Neural progenitor cell (in vitro differentiated cells): ENCODE data around the gene LARP1. TPM values are rescaled to one million over a fixed set of nuclear protein-coding genes. Genes with fewer than 3 reads are reported as not detected.

ENCODE experiments used
- DNase-seq: peaks from one replicate; pipeline ENCODE4 v3.0.0-alpha.2; 2016; ENCODE audit warnings: low spot score
- H2AFZ ChIP-seq: fragments of 200-600 bp; sonication (generic); replicated peaks from 2 replicates; pipeline ENCODE4 v1.6.1; 2016; ENCODE audit warnings: antibody characterized with exemption
- H3F3A ChIP-seq: fragments of 200-600 bp; sonication (generic); 2 replicates; pipeline ENCODE4 v1.6.1; 2016; ENCODE audit warnings: antibody characterized with exemption, low read depth
- H3K27ac ChIP-seq: fragments of 200-600 bp; sonication (generic); 2 replicates; pipeline ENCODE4 v1.5.1; 2016; ENCODE audit warnings: mild to moderate bottlenecking
- H3K27me3 ChIP-seq: fragments of 200-600 bp; sonication (generic); 2 replicates; pipeline ENCODE4 v1.6.1; 2016; ENCODE audit warnings: mild to moderate bottlenecking, moderate library complexity
- H3K36me3 ChIP-seq: fragments of 200-600 bp; sonication (generic); 2 replicates; pipeline ENCODE4 v1.5.1; 2016
- H3K4me1 ChIP-seq: fragments of 200-600 bp; sonication (generic); 2 replicates; pipeline ENCODE4 v1.6.1; 2016; ENCODE audit warnings: mixed run types
- H3K4me2 ChIP-seq: fragments of 200-600 bp; sonication (generic); 2 replicates; pipeline ENCODE4 v1.6.1; 2016
- H3K4me3 ChIP-seq: fragments of 200-600 bp; sonication (generic); 2 replicates; pipeline ENCODE4 v1.5.1; 2016
- H3K79me2 ChIP-seq: fragments of 200-600 bp; sonication (generic); 2 replicates; pipeline ENCODE4 v1.6.1; 2016; ENCODE audit warnings: low read depth
- H3K9ac ChIP-seq: fragments of 200-600 bp; sonication (generic); 2 replicates; pipeline ENCODE4 v1.6.1; 2016
- H3K9me3 ChIP-seq: fragments of 200-600 bp; sonication (generic); 2 replicates; pipeline ENCODE4 v1.5.1; 2016; ENCODE audit warnings: low read depth
- H4K20me1 ChIP-seq: fragments of 200-600 bp; sonication (generic); 2 replicates; pipeline ENCODE4 v1.6.1; 2016; ENCODE audit warnings: low read depth
- H3K27ac Mint-ChIP-seq: 3 replicates; pipeline ENCODE4 v1.8.0; 2021; ENCODE audit warnings: mixed read lengths
- H3K27me3 Mint-ChIP-seq: 2 replicates; pipeline ENCODE4 v1.8.0; 2022; ENCODE audit warnings: low read depth, mild to moderate bottlenecking, inconsistent platforms, moderate library complexity, mixed read lengths; ENCODE audit not compliant: insufficient read depth
- H3K36me3 Mint-ChIP-seq: 3 replicates; pipeline ENCODE4 v1.8.0; 2021; ENCODE audit warnings: mixed read lengths
- H3K4me1 Mint-ChIP-seq: 3 replicates; pipeline ENCODE4 v1.8.0; 2021; ENCODE audit warnings: mixed read lengths
- H3K4me3 Mint-ChIP-seq: 3 replicates; pipeline ENCODE4 v1.8.0; 2021; ENCODE audit warnings: mild to moderate bottlenecking, moderate library complexity, mixed read lengths
- H3K9me3 Mint-ChIP-seq: 3 replicates; pipeline ENCODE4 v1.8.0; 2020; ENCODE audit warnings: mixed read lengths
- EZH2 ChIP-seq: fragments of 200-600 bp; sonication (generic); IDR thresholded peaks from 2 replicates; pipeline ENCODE4 v1.6.1; 2017; ENCODE audit warnings: antibody characterized with exemption, mild to moderate bottlenecking, moderate library complexity
- EZH2phosphoT487 ChIP-seq: fragments of 200-600 bp; sonication (generic); IDR thresholded peaks from 2 replicates; pipeline ENCODE4 v1.6.1; 2017; ENCODE audit warnings: antibody characterized with exemption
- total RNA-seq: library from RNA; depleted of rRNA; stranded (reverse); fragments of >200 nt; gene quantifications from 2 replicates; pipeline ENCODE4 v1.2.3, GENCODE V29; 2015; ENCODE audit warnings: low replicate concordance
- TF ChIP-seq, protein P1 (sequence below): fragments of 200-600 bp; sonication (generic); IDR thresholded peaks from 2 replicates; pipeline ENCODE4 v1.5.1; 2017; ENCODE audit warnings: antibody characterized with exemption, mild to moderate bottlenecking

The LARP1 gene
- total RNA-seq, 1 donor from 2014 or later = 53.8 TPM

DNA sequence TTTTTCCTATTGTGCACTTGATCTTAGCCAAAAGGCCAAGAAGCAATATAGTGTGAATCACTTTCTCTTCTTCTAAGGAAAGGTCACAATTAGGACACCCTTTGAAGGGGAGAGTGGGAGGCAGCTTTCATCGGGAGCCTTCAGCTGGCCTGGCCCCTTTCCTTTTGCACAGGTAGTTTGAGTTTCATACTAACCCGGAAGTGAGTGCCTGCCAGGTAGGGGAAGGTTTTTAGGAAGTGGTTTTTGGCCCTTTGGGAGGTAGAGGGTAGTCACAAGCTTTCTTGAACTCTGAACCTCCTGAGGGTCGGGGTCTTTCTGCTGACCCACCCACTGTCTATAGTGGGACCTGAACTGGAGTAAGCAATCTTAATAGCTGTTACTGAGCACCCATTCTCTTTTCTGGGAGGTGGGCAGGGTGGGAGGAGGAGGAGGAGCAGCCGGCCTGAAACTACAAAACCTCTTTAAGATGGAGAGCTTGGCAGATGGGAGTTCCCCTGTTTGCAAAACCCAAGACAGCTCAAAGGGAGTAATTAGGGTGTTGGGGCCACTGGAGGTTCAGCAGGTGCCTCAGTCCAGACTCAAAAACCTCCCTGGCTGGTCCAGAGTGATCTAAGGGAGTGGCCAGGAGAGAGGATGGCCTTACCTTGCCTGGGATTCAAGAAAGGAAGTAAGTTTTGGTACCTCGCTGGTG lies 6.0 kb downstream of the LARP1 start:
- peaks cover 2% of the 10 kb centered on the region for H3K36me3 Mint-ChIP-seq
- peak overlapping the region; percentile 94 for H3K4me2 ChIP-seq
- H3K9ac ChIP-seq = no peak overlapping the region
- TF ChIP-seq, protein P1, sequence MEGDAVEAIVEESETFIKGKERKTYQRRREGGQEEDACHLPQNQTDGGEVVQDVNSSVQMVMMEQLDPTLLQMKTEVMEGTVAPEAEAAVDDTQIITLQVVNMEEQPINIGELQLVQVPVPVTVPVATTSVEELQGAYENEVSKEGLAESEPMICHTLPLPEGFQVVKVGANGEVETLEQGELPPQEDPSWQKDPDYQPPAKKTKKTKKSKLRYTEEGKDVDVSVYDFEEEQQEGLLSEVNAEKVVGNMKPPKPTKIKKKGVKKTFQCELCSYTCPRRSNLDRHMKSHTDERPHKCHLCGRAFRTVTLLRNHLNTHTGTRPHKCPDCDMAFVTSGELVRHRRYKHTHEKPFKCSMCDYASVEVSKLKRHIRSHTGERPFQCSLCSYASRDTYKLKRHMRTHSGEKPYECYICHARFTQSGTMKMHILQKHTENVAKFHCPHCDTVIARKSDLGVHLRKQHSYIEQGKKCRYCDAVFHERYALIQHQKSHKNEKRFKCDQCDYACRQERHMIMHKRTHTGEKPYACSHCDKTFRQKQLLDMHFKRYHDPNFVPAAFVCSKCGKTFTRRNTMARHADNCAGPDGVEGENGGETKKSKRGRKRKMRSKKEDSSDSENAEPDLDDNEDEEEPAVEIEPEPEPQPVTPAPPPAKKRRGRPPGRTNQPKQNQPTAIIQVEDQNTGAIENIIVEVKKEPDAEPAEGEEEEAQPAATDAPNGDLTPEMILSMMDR = no peak
- TF ChIP-seq EZH2 = no peak
- TF ChIP-seq EZH2phosphoT487 = no peak
- no peak overlapping the region for H3K27ac ChIP-seq
- no peak overlapping the region for H2AFZ ChIP-seq
- peaks cover 48% of the 10 kb centered on the region for H3K4me1 ChIP-seq
- H3K4me1 Mint-ChIP-seq = peaks cover 52% of the 10 kb centered on the region
- no peak for DNase-seq
- no peaks in the 10 kb centered on the region for H3K36me3 ChIP-seq
- H4K20me1 ChIP-seq = peaks cover 97% of the 10 kb centered on the region
- H3K27ac Mint-ChIP-seq = no peak overlapping the region
- H3K9me3 ChIP-seq = no peaks in the 10 kb centered on the region
- H3K79me2 ChIP-seq = peaks cover 100% of the 10 kb centered on the region
- no peaks in the 10 kb centered on the region for H3K27me3 ChIP-seq
- no peak overlapping the region for H3K4me3 ChIP-seq
- no peak overlapping the region for H3K4me3 Mint-ChIP-seq
- peaks cover 4% of the 10 kb centered on the region for H3K27me3 Mint-ChIP-seq
- H3K9me3 Mint-ChIP-seq = no peaks in the 10 kb centered on the region
- peaks cover 10% of the 10 kb centered on the region for H3F3A ChIP-seq

DNA sequence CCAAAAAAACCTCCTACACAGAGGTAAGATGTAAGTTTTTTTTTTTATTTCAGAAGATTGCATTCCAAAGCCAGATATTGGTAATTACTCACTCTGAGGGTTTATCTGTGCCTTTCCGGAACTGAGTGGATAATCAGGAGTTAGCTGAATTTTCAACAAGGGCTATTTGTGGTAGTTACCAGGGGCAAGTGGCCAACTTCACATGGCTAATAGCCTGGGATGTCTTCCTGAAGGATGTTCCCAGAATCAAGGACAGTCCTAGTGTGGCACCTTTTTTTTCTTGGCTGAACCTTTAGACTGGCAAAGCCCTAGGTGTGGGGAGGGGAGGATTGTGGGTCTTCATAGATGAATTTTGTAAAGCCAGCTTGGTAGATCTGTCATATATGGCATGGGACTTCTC lies 7.1 kb downstream of the LARP1 start:
- Mint-ChIP-seq H3K9me3 (no peaks in the 10 kb centered on the region), H3K4me1 (peaks cover 53% of the 10 kb centered on the region), H3K4me3 (no peak overlapping the region), H3K36me3 (no peaks in the 10 kb centered on the region), H3K27ac (peak overlapping the region; percentile 88), H3K27me3 (no peaks in the 10 kb centered on the region)
- Histone ChIP-seq H4K20me1 (peaks cover 99% of the 10 kb centered on the region), H3K9ac (no peak overlapping the region), H3K4me3 (no peak overlapping the region), H3K4me1 (peaks cover 51% of the 10 kb centered on the region), H3K4me2 (no peak overlapping the region), H3K79me2 (peaks cover 100% of the 10 kb centered on the region), H2AFZ (no peak overlapping the region), H3K27ac (no peak overlapping the region), H3K36me3 (no peaks in the 10 kb centered on the region), H3K9me3 (no peaks in the 10 kb centered on the region), H3F3A (peaks cover 8% of the 10 kb centered on the region), H3K27me3 (no peaks in the 10 kb centered on the region)
- TF ChIP-seq EZH2phosphoT487 = no peak
- TF ChIP-seq EZH2 = no peak
- TF ChIP-seq, protein P1 = no peak
- DNase-seq = no peak

DNA sequence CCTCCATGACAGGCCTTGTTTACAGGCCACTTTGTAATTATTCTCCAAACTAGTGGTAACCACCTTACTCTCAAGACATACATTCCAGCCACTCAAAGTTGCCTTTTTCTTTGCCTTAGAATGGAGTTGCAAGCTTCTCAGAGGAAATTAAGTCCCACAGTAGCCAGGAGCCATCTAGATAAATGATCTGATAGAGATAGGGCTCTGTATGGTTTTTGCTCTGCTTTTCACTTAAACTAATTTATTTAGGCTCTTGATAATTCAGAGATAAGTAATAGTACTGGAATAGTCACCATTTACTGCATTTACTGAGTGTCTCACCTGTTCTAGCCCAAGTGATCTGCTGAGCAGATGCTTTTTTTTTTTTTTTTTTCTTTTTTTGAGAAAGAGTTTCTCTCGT lies 7.5 kb downstream of the LARP1 start:
- no peaks in the 10 kb centered on the region for H3K9me3 Mint-ChIP-seq
- H3K9ac ChIP-seq = no peak overlapping the region
- H2AFZ ChIP-seq = no peak overlapping the region
- H3K79me2 ChIP-seq = peaks cover 100% of the 10 kb centered on the region
- no peak overlapping the region for H3K4me2 ChIP-seq
- TF ChIP-seq EZH2phosphoT487 (no peak), EZH2 (no peak)
- TF ChIP-seq, protein P1 = no peak
- H3K36me3 ChIP-seq = no peaks in the 10 kb centered on the region
- peak overlapping the region; percentile 88 for H3K27ac Mint-ChIP-seq
- no peaks in the 10 kb centered on the region for H3K27me3 ChIP-seq
- no peak overlapping the region for H3K4me3 ChIP-seq
- peaks cover 5% of the 10 kb centered on the region for H3F3A ChIP-seq
- peaks cover 100% of the 10 kb centered on the region for H4K20me1 ChIP-seq
- H3K4me3 Mint-ChIP-seq = no peak overlapping the region
- H3K9me3 ChIP-seq = no peaks in the 10 kb centered on the region
- no peak for DNase-seq
- peaks cover 51% of the 10 kb centered on the region for H3K4me1 ChIP-seq
- no peak overlapping the region for H3K27ac ChIP-seq
- H3K4me1 Mint-ChIP-seq = peaks cover 58% of the 10 kb centered on the region
- no peaks in the 10 kb centered on the region for H3K27me3 Mint-ChIP-seq
- no peaks in the 10 kb centered on the region for H3K36me3 Mint-ChIP-seq
